Measurements from ENCODE around the gene PPP1R8. TPM values are rescaled to one million over a fixed set of nuclear protein-coding genes. Genes with fewer than 3 reads are reported as not detected.
"Not testable (repeated sequence)": the region's sequence is repeated elsewhere in the genome, so short reads cannot be mapped to it uniquely, and the experiment has no call there.

PPP1R8 gene
- total RNA-seq, 1 donor from 2014 or later, result 39.7 TPM

GRCh38 chr1:27869719-27870085 is 39.1 kb downstream of the PPP1R8 start:
- TF ChIP-seq CTCF (IDR thresholded peaks at IDR 0.05), result no peak
- Mint-ChIP-seq H3K27me3 (ENCODE audit: low read depth) (peaks cover 3% of the 10 kb centered on the region), H3K4me3 (ENCODE audit: unreplicated experiment) (no peak overlapping the region), H3K36me3 (ENCODE audit: low read depth) (no peaks in the 10 kb centered on the region), H3K4me1 (ENCODE audit: low read depth) (peaks cover 9% of the 10 kb centered on the region), H3K27ac (ENCODE audit: unreplicated experiment) (no peak overlapping the region), H3K9me3 (ENCODE audit: low read depth) (no peaks in the 10 kb centered on the region)
- no peak for DNase-seq (ENCODE audit: low spot score)

- not testable (repeated sequence) for H3K27me3 Mint-ChIP-seq (ENCODE audit: low read depth); H3K36me3 Mint-ChIP-seq (ENCODE audit: low read depth); H3K27ac Mint-ChIP-seq (ENCODE audit: unreplicated experiment); DNase-seq (ENCODE audit: low spot score); H3K9me3 Mint-ChIP-seq (ENCODE audit: low read depth); H3K4me3 Mint-ChIP-seq (ENCODE audit: unreplicated experiment)
- peaks cover 17% of the 10 kb centered on the region for H3K4me1 Mint-ChIP-seq (ENCODE audit: low read depth)
Measured at GRCh38 chr1:27871076-27871475, 40.5 kb downstream of the PPP1R8 start.

GRCh38 chr1:27872059-27872801 is 41.6 kb downstream of the PPP1R8 start, which contains the start of gene THEMIS2:
THEMIS2 (plus strand) TSS chr1:27872544; CDS start chr1:27872572, 28 bp downstream.
- TF ChIP-seq CTCF (IDR thresholded peaks at IDR 0.05), result no peak
- no peak for DNase-seq (ENCODE audit: low spot score)
- Mint-ChIP-seq H3K4me1 (ENCODE audit: low read depth) (peaks cover 17% of the 10 kb centered on the region), H3K27me3 (ENCODE audit: low read depth) (peaks cover 3% of the 10 kb centered on the region), H3K4me3 (ENCODE audit: unreplicated experiment) (peak within 1 kb of the TSS; percentile 77), H3K9me3 (ENCODE audit: low read depth) (no peaks in the 10 kb centered on the region), H3K36me3 (ENCODE audit: low read depth) (no peaks in the 10 kb centered on the region), H3K27ac (ENCODE audit: unreplicated experiment) (no peak within 1 kb of the TSS)

GRCh38 chr1:27872802-27873551 is 42.4 kb downstream of the PPP1R8 start:
- peaks cover 3% of the 10 kb centered on the region for H3K27me3 Mint-ChIP-seq (ENCODE audit: low read depth)
- peak overlapping the region; percentile 77 for H3K4me3 Mint-ChIP-seq (ENCODE audit: unreplicated experiment)
- H3K27ac Mint-ChIP-seq (ENCODE audit: unreplicated experiment), result no peak overlapping the region
- H3K9me3 Mint-ChIP-seq (ENCODE audit: low read depth), result no peaks in the 10 kb centered on the region
- no peak for TF ChIP-seq CTCF (IDR thresholded peaks at IDR 0.05)
- no peak for DNase-seq (ENCODE audit: low spot score)
- H3K36me3 Mint-ChIP-seq (ENCODE audit: low read depth), result no peaks in the 10 kb centered on the region
- peaks cover 17% of the 10 kb centered on the region for H3K4me1 Mint-ChIP-seq (ENCODE audit: low read depth)

GRCh38 chr1:27873671-27874384 is 43.2 kb downstream of the PPP1R8 start:
- Mint-ChIP-seq H3K36me3 (ENCODE audit: low read depth) (no peaks in the 10 kb centered on the region), H3K4me1 (ENCODE audit: low read depth) (peaks cover 17% of the 10 kb centered on the region), H3K27me3 (ENCODE audit: low read depth) (peaks cover 3% of the 10 kb centered on the region), H3K27ac (ENCODE audit: unreplicated experiment) (no peak overlapping the region), H3K9me3 (ENCODE audit: low read depth) (no peaks in the 10 kb centered on the region), H3K4me3 (ENCODE audit: unreplicated experiment) (peak overlapping the region; percentile 22)
- TF ChIP-seq CTCF (IDR thresholded peaks at IDR 0.05), result no peak
- no peak for DNase-seq (ENCODE audit: low spot score)
